PC-9 (cell line): ENCODE results near the gene ECE1. TPM values are rescaled to one million over a fixed set of nuclear protein-coding genes. Genes with fewer than 3 reads are reported as not detected.

Source experiments
- BruUV-seq: library from RNA; stranded (reverse); fragments of 400-500 nt; replicated peaks from 2 replicates; lab custom pipeline; 2021; lab: Mats Ljungman, UMichigan
- CTCF ChIA-PET: fragments of 300-600 bp; sonication (Branson Sonifier 250); formaldehyde crosslinking; loops from one replicate; lab custom pipeline; 2022; ENCODE audit warnings: antibody characterized with exemption; lab: Charles Lee
- POLR2A ChIA-PET: fragments of 300-600 bp; sonication (Branson Sonifier 250); formaldehyde crosslinking; loops from one replicate; lab custom pipeline; 2022; ENCODE audit warnings: antibody characterized with exemption; ENCODE audit not compliant: unreplicated experiment; lab: Charles Lee
- DNase-seq, 2 experiments: peaks; one replicate each; pipeline versions ENCODE4 v3.0.0 to v3.0.0-alpha.2; 2015 to 2022; ENCODE audit warnings: mixed read lengths in 1 of 2
- H2AFZ ChIP-seq: fragments of 200-600 bp; sonication (generic); 2 replicates; pipeline ENCODE4 v1.8.1; 2017; ENCODE audit warnings: antibody characterized with exemption
- H3F3A ChIP-seq: fragments of 200-600 bp; sonication (generic); 2 replicates; pipeline ENCODE4 v1.8.1; 2017; ENCODE audit warnings: antibody characterized with exemption, mild to moderate bottlenecking, low read depth; ENCODE audit not compliant: insufficient read depth
- H3K27ac ChIP-seq: fragments of 200-600 bp; sonication (generic); 2 replicates; pipeline ENCODE4 v1.6.1; 2016; ENCODE audit warnings: mixed run types
- H3K27me3 ChIP-seq: fragments of 200-600 bp; sonication (generic); 2 replicates; pipeline ENCODE4 v1.6.1; 2016; ENCODE audit warnings: low read depth, mixed run types; ENCODE audit not compliant: insufficient read depth
- H3K36me3 ChIP-seq: fragments of 200-600 bp; sonication (generic); 2 replicates; pipeline ENCODE4 v1.6.1; 2016; ENCODE audit warnings: low read depth, mixed run types
- H3K4me1 ChIP-seq: fragments of 200-600 bp; sonication (generic); replicated peaks from 2 replicates; pipeline ENCODE4 v1.6.1; 2016; ENCODE audit warnings: mixed run types; ENCODE audit not compliant: insufficient read depth
- H3K4me2 ChIP-seq: fragments of 200-600 bp; sonication (generic); 2 replicates; pipeline ENCODE4 v1.6.1; 2017; ENCODE audit warnings: mixed run types
- H3K4me3 ChIP-seq: fragments of 200-600 bp; sonication (generic); 2 replicates; pipeline ENCODE4 v1.6.1; 2016; ENCODE audit warnings: mixed run types
- H3K79me2 ChIP-seq: fragments of 200-600 bp; sonication (generic); 2 replicates; pipeline ENCODE4 v1.6.1; 2017; ENCODE audit warnings: low read depth, mixed run types
- H3K9me2 ChIP-seq: fragments of 200-600 bp; sonication (generic); 2 replicates; pipeline ENCODE4 v1.8.1; 2017; ENCODE audit warnings: mild to moderate bottlenecking; ENCODE audit not compliant: insufficient read depth
- H3K9me3 ChIP-seq: fragments of 200-600 bp; sonication (generic); 2 replicates; pipeline ENCODE4 v1.8.1; 2016; ENCODE audit warnings: low read depth; ENCODE audit not compliant: insufficient read depth
- H4K20me1 ChIP-seq: fragments of 200-600 bp; sonication (generic); 2 replicates; pipeline ENCODE4 v1.8.1; 2017; ENCODE audit not compliant: insufficient read depth
- EZH2 ChIP-seq: fragments of 200-600 bp; sonication (generic); IDR thresholded peaks from 2 replicates; pipeline ENCODE4 v1.8.0; 2017; ENCODE audit warnings: antibody characterized with exemption, low read depth
- intact Hi-C: fragments of 100-400 bp; cut with micrococcal nuclease; formaldehyde crosslinking; loops from one replicate; pipeline ENCODE4 v1.10.0; 2022; ENCODE audit not compliant: unreplicated experiment
- total RNA-seq: library from RNA; stranded (reverse); gene quantifications from 2 replicates; pipeline ENCODE4 v1.2.3, GENCODE V29; 2021
- TF ChIP-seq, protein P1 (sequence below): fragments of 200-600 bp; sonication (generic); conservative IDR thresholded peaks from 2 replicates; pipeline ENCODE4 v1.6.1; 2017; ENCODE audit warnings: mixed run types, antibody characterized with exemption, mild to moderate bottlenecking, moderate library complexity

ECE1 gene
- total RNA-seq, 1 experiment from 2014 or later, result 80.8 TPM

DNA sequence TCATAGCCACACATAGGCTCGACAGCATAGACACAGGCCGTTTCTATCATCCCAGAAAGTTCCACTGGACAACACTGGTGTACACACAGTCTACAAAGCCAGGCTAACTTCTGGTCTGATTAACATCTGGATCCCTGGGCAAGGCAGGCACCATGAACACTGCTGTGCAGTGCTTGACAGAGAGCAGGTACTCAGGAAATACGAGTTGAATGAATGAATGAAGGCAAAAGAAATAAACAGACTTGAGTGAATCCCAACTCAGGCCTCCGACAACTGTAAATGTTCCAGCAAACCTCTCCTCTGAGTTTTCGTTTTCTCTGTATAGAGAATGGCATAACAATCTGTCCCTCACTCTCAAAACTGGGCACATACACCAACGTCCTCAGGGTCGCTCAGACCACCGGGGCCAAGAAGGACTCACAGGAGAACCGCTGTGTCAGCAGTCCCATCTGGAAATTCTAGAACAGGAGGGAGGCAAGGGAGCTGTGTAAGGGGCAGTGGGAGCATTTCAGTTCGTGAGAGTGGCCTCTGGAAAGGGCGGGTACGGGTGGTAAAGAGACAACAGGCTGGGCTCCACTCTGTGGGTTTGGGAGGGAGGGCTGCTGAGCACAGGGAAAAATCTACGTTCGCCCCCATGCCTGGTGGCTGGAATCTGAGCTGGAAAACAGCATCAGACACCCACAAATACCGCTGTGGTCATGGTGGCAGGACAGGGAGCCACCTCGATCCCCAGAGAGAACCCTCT is 15.1 kb upstream of the ECE1 start:
- H4K20me1 ChIP-seq, result no peaks in the 10 kb centered on the region

DNA sequence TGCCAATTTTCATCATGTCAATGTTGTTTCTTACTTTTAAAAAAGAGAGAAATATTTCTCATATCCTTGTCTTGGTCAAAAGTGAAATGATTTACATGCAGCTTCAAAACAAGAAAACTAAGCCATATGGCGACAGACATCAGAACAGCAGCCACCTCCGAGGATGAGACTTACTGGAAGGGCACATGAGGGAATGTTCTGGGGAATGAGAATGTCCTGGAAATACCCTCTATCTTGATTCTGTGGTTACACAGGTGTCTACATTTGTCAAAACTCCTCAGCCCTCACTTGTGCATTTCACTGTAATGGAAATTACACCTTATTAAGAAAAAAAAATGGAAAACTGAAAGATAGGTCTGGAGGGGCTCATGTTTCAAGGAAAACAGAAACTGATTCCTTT is 14.2 kb upstream of the ECE1 start:
- Histone ChIP-seq H3K9me3 (no peaks in the 10 kb centered on the region), H3F3A (no peaks in the 10 kb centered on the region), H2AFZ (no peak overlapping the region), H3K4me2 (no peak overlapping the region), H3K27ac (no peak overlapping the region), H3K9me2 (no peaks in the 10 kb centered on the region), H4K20me1 (no peaks in the 10 kb centered on the region), H3K36me3 (no peaks in the 10 kb centered on the region), H3K79me2 (no peaks in the 10 kb centered on the region), H3K27me3 (no peaks in the 10 kb centered on the region), H3K4me3 (no peak overlapping the region), H3K4me1 (peaks cover 9% of the 10 kb centered on the region; the same call in 1 of the 2 replicates)
- POLR2A ChIA-PET, result no interaction called here
- intact Hi-C loops, result no loop called here
- no TSS peak for BruUV-seq
- no peak for DNase-seq
- CTCF ChIA-PET, result no interaction called here
- TF ChIP-seq, protein P1, sequence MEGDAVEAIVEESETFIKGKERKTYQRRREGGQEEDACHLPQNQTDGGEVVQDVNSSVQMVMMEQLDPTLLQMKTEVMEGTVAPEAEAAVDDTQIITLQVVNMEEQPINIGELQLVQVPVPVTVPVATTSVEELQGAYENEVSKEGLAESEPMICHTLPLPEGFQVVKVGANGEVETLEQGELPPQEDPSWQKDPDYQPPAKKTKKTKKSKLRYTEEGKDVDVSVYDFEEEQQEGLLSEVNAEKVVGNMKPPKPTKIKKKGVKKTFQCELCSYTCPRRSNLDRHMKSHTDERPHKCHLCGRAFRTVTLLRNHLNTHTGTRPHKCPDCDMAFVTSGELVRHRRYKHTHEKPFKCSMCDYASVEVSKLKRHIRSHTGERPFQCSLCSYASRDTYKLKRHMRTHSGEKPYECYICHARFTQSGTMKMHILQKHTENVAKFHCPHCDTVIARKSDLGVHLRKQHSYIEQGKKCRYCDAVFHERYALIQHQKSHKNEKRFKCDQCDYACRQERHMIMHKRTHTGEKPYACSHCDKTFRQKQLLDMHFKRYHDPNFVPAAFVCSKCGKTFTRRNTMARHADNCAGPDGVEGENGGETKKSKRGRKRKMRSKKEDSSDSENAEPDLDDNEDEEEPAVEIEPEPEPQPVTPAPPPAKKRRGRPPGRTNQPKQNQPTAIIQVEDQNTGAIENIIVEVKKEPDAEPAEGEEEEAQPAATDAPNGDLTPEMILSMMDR, result no peak
- TF ChIP-seq EZH2, result no peak

More for the DNA sequence above, 15.1 kb upstream of the ECE1 start:
- DNase-seq, result no peak
- no peaks in the 10 kb centered on the region for H3K79me2 ChIP-seq
- ChIA-PET CTCF (no interaction called here), POLR2A (interaction anchor here (0.7 kb wide), 1 partner anchor 29 kb away, joined by 10 read pairs; no protein-coding TSS in a partner anchor)
- no peaks in the 10 kb centered on the region for H3K36me3 ChIP-seq
- H2AFZ ChIP-seq, result no peak overlapping the region
- H3K27me3 ChIP-seq, result no peaks in the 10 kb centered on the region
- H3K9me2 ChIP-seq, result no peaks in the 10 kb centered on the region
- no TSS peak for BruUV-seq
- H3K27ac ChIP-seq, result no peak overlapping the region
- H3K4me1 ChIP-seq, result peaks cover 5% of the 10 kb centered on the region; the same call in 1 of the 2 replicates
- no peaks in the 10 kb centered on the region for H3K9me3 ChIP-seq
- no peak overlapping the region for H3K4me2 ChIP-seq
- intact Hi-C loops, result no loop called here
- no peak for TF ChIP-seq EZH2
- TF ChIP-seq, protein P1, result no peak
- H3F3A ChIP-seq, result no peaks in the 10 kb centered on the region
- no peak overlapping the region for H3K4me3 ChIP-seq

DNA sequence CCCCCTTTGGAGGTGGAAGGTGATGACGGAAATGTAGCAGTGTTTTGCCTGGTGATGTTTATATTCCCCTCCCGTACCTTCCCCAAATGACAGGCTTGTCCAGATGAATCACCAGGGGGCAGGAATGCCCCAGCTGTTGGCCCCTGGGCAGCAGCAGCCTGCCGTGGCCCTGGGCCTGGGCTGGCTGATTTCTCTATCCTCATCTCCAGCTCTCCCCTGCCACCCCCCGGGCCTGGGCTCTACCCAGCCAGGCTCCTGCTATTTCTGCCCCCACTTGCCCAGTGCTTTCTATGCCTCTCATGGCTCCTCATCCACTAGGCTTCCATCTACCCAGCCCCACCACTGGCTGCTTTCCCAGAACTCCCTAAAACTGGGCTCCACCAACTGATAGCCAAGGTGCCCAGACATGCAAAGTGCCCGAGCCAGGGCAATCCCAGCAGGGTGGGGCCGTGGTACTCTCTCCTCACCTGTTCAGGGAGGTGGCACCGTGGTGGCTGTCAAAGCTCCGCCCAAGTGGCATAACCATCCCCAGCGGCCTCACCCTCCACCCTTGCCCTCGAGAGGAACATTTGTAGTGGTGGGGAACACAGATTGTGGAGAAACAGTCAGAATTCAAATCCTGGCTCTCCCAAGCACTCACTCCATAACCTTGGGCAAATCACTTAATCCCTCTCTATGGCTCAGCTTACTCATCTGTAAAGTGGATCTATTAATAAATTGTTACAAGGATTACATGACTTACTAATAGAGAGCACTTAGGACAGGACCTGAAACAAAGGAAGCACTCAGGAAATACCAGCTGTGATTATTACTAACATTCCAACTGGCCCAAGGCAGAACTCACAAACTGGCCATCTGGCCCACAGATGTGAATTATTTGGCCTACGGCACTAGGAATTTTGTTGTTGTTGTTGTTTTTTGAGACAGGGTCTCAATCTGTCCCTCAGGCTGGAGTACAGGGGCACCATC is 12.8 kb upstream of the ECE1 start:
- Histone ChIP-seq H3K4me3 (no peak overlapping the region), H3K4me1 (peaks cover 23% of the 10 kb centered on the region), H4K20me1 (no peaks in the 10 kb centered on the region), H2AFZ (no peak overlapping the region), H3K27me3 (no peaks in the 10 kb centered on the region), H3K4me2 (no peak overlapping the region), H3F3A (no peaks in the 10 kb centered on the region), H3K27ac (no peak overlapping the region), H3K36me3 (no peaks in the 10 kb centered on the region), H3K79me2 (no peaks in the 10 kb centered on the region), H3K9me3 (no peaks in the 10 kb centered on the region), H3K9me2 (no peaks in the 10 kb centered on the region)
- CTCF ChIA-PET, result interaction anchor here (0.6 to 0.9 kb wide), 2 partner anchors 66 to 1442 kb away, joined by 3 read pairs; no protein-coding TSS in a partner anchor
- BruUV-seq, result no TSS peak
- peak in 1 of 2 experiments; percentile 33 for DNase-seq
- intact Hi-C loops, result loop anchor here (2.0 kb wide), 1 partner anchor 66 kb away; no protein-coding TSS in a partner anchor
- TF ChIP-seq, protein P1, result no peak
- TF ChIP-seq EZH2, result no peak
- POLR2A ChIA-PET, result interaction anchor here (0.6 kb wide), 1 partner anchor 42 kb away, joined by 4 read pairs; no protein-coding TSS in a partner anchor
